ENCODE data around the gene CEACAM1.

DNA sequence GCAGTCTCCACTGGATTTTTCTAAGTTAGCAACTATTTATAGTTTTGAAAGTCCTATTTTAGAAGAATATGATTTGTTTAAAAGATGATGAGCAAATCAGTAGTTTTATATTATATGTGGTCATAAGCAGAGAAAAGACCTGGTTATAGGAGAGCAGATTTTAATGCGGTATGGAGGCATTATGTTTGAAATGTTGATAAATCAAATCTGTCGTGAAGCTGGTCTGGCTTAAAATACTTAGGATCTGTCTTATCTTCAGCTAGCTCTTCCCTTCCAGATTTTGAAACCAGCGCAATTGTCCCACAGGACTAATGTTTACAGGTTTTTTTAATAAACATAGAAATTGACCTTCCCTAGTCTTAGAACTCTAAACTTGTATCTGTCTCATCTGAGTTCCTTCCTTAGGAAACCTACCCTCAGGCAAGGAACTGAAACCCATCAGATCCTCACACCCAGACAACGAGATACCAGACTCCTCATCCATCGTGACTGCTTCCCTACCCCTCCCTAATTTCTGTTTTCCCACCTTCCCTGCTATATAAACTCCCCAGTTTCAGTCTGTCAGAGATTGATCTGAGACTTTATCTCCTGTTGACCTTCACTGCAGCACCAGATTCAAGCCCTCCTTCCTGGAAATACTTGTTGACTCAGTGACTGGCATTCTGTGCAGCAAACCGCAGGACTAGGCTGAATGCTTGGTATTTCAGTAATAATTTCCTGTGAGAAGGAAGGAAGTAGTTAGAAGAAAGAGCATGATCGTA, 47.8 kb downstream of the CEACAM1 start:
- TF ChIP-seq, protein P1, sequence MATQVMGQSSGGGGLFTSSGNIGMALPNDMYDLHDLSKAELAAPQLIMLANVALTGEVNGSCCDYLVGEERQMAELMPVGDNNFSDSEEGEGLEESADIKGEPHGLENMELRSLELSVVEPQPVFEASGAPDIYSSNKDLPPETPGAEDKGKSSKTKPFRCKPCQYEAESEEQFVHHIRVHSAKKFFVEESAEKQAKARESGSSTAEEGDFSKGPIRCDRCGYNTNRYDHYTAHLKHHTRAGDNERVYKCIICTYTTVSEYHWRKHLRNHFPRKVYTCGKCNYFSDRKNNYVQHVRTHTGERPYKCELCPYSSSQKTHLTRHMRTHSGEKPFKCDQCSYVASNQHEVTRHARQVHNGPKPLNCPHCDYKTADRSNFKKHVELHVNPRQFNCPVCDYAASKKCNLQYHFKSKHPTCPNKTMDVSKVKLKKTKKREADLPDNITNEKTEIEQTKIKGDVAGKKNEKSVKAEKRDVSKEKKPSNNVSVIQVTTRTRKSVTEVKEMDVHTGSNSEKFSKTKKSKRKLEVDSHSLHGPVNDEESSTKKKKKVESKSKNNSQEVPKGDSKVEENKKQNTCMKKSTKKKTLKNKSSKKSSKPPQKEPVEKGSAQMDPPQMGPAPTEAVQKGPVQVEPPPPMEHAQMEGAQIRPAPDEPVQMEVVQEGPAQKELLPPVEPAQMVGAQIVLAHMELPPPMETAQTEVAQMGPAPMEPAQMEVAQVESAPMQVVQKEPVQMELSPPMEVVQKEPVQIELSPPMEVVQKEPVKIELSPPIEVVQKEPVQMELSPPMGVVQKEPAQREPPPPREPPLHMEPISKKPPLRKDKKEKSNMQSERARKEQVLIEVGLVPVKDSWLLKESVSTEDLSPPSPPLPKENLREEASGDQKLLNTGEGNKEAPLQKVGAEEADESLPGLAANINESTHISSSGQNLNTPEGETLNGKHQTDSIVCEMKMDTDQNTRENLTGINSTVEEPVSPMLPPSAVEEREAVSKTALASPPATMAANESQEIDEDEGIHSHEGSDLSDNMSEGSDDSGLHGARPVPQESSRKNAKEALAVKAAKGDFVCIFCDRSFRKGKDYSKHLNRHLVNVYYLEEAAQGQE (IDR thresholded peaks at IDR 0.05; ENCODE audit: insufficient replicate concordance, low read depth), result no peak
- TF ChIP-seq SPI1 (IDR thresholded peaks at IDR 0.05; ENCODE audit: borderline replicate concordance, low read depth) (no peak), POLR2AphosphoS5 (IDR thresholded peaks at IDR 0.05; ENCODE audit: low read depth) (no peak)
